AG04450 (cell line): ENCODE measurements around the gene HLA-DOB. TPM values are rescaled to one million over a fixed set of nuclear protein-coding genes. Genes with fewer than 3 reads are reported as not detected.

Source experiments
- CTCF ChIA-PET: fragments of 300-600, 350-600 bp; formaldehyde crosslinking; extraction: SDS; loops from one replicate; lab custom pipeline; 2022; ENCODE audit warnings: antibody characterized with exemption, inconsistent platforms; lab: Charles Lee
- POLR2A ChIA-PET: fragments of 350-600 bp; formaldehyde crosslinking; extraction: SDS; loops from one replicate; lab custom pipeline; 2021; ENCODE audit warnings: antibody characterized with exemption, inconsistent platforms; lab: Yijun Ruan, JAX
- DNase-seq: peaks from one replicate; pipeline ENCODE4 v3.0.0-alpha.2; 2011; ENCODE audit warnings: low read depth, low spot score
- H3K27ac ChIP-seq: one replicate; pipeline ENCODE4 v1.5.1; 2012; ENCODE audit warnings: low read depth, low read length, control low read depth
- H3K27me3 ChIP-seq: one replicate; pipeline ENCODE4 v1.6.0; 2012; ENCODE audit warnings: low read length; ENCODE audit not compliant: control insufficient read depth, insufficient read depth
- H3K4me3 ChIP-seq: 2 replicates; pipeline ENCODE4 v1.5.1; 2011; ENCODE audit warnings: mild to moderate bottlenecking, low read depth, low read length, control low read depth
- H3K9me3 ChIP-seq: 2 replicates; pipeline ENCODE4 v1.5.1; 2012; ENCODE audit warnings: low read length; ENCODE audit not compliant: control insufficient read depth, insufficient read depth
- CTCF ChIP-seq: IDR thresholded peaks from 2 replicates; pipeline ENCODE4 v1.5.1; 2011; ENCODE audit warnings: low read depth, low read length, control low read depth, inconsistent platforms
- polyA plus RNA-seq: library from polyadenylated mRNA; depleted of rRNA; stranded (reverse); fragments of >200 nt; gene quantifications from 2 replicates; pipeline ENCODE4 v1.2.3, GENCODE V29; 2011

The HLA-DOB gene
- polyA plus RNA-seq, 1 experiment: not detected

GRCh38 chr6:32818867-32819266, 2.1 kb upstream of the HLA-DOB start:
- Histone ChIP-seq H3K9me3 (no peaks in the 10 kb centered on the region), H3K27me3 (peaks cover 17% of the 10 kb centered on the region), H3K4me3 (no peak overlapping the region), H3K27ac (no peak overlapping the region)
- TF ChIP-seq CTCF: no peak
- ChIA-PET CTCF (interaction anchor here (10.3 kb wide), 1 partner anchor 20 kb away, joined by 103 read pairs; the partner anchor contains the start of gene TAP2), POLR2A (no interaction called here)
- no peak for DNase-seq

- POLR2A ChIA-PET: no interaction called here
- DNase-seq: no peak
- CTCF ChIA-PET: no interaction called here
- TF ChIP-seq CTCF: no peak
- Histone ChIP-seq H3K9me3 (no peaks in the 10 kb centered on the region), H3K4me3 (no peak overlapping the region), H3K27ac (no peak overlapping the region), H3K27me3 (peaks cover 24% of the 10 kb centered on the region)
These were observed 806 bp downstream of the HLA-DOB start for GRCh38 chr6:32815996-32816395.

GRCh38 chr6:32815115-32815514, 1.7 kb downstream of the HLA-DOB start:
- H3K4me3 ChIP-seq: no peak overlapping the region
- no peak overlapping the region for H3K27ac ChIP-seq
- no peaks in the 10 kb centered on the region for H3K9me3 ChIP-seq
- no peak for TF ChIP-seq CTCF
- peaks cover 24% of the 10 kb centered on the region for H3K27me3 ChIP-seq
- CTCF ChIA-PET: interaction anchor here (1.4 to 3.3 kb wide), 2 partner anchors 23 to 53 kb away, joined by 3 to 14 read pairs; partner anchors contain the start of gene TAP2
- POLR2A ChIA-PET: no interaction called here
- DNase-seq: no peak

GRCh38 chr6:32814145-32814544, 2.7 kb downstream of the HLA-DOB start:
- no peak for TF ChIP-seq CTCF
- CTCF ChIA-PET: interaction anchor here (0.6 to 3.3 kb wide), 4 partner anchors 24 to 1219 kb away, joined by 3 to 14 read pairs (median 4); partner anchors contain the start of gene TAP2
- POLR2A ChIA-PET: no interaction called here

GRCh38 chr6:32809171-32809570, 7.6 kb downstream of the HLA-DOB start:
- Histone ChIP-seq H3K9me3 (no peaks in the 10 kb centered on the region), H3K27ac (no peak overlapping the region), H3K4me3 (no peak overlapping the region), H3K27me3 (peaks cover 7% of the 10 kb centered on the region)
- ChIA-PET POLR2A (no interaction called here), CTCF (interaction anchor here (0.6 to 2.4 kb wide), 4 partner anchors 12 to 539 kb away, joined by 3 to 6 read pairs (median 4); no protein-coding TSS in a partner anchor)
- no peak for DNase-seq
- TF ChIP-seq CTCF: no peak

More at GRCh38 chr6:32814145-32814544, 2.7 kb downstream of the HLA-DOB start:
- peaks cover 24% of the 10 kb centered on the region for H3K27me3 ChIP-seq
- no peak overlapping the region for H3K27ac ChIP-seq
- DNase-seq: no peak
- no peak overlapping the region for H3K4me3 ChIP-seq
- no peaks in the 10 kb centered on the region for H3K9me3 ChIP-seq
